HG03457 (cell line): ENCODE results near the gene COMT.

Source experiments
- ATAC-seq: cut with Tn5 transposase; IDR thresholded peaks from one replicate; pipeline ENCODE4 v1.9.1; 2021; ENCODE audit warnings: moderate number of reproducible peaks; ENCODE audit not compliant: unreplicated experiment

The COMT gene

GRCh38 chr22:19992481-19992911 is 50.9 kb downstream of the COMT start:
- no peak for ATAC-seq

GRCh38 chr22:19992921-19993355 is 51.4 kb downstream of the COMT start:
- no peak for ATAC-seq

GRCh38 chr22:19993926-19994325 is 52.4 kb downstream of the COMT start:
- no peak for ATAC-seq

- no peak for ATAC-seq
These were observed 53.5 kb downstream of the COMT start for GRCh38 chr22:19994851-19995610.

GRCh38 chr22:19995611-19996339 is 54.2 kb downstream of the COMT start:
- ATAC-seq = no peak

- ATAC-seq = no peak
These were observed 55.3 kb downstream of the COMT start for GRCh38 chr22:19996694-19997384.

- no peak for ATAC-seq
These were observed 56.1 kb downstream of the COMT start for GRCh38 chr22:19997561-19998231.

- no peak for ATAC-seq
These were observed 56.8 kb downstream of the COMT start for GRCh38 chr22:19998232-19998951.

- ATAC-seq = no peak
These were observed 57.6 kb downstream of the COMT start for GRCh38 chr22:19998991-19999820.

- no peak for ATAC-seq
These were observed 58.9 kb downstream of the COMT start for GRCh38 chr22:20000246-20001081.

GRCh38 chr22:20001082-20001638 is 59.6 kb downstream of the COMT start:
- ATAC-seq = no peak

GRCh38 chr22:20002128-20002527 is 60.6 kb downstream of the COMT start:
- no peak for ATAC-seq

GRCh38 chr22:20002636-20003035 is 61.1 kb downstream of the COMT start:
- ATAC-seq = no peak

GRCh38 chr22:20003304-20003703 is 61.7 kb downstream of the COMT start:
- no peak for ATAC-seq

GRCh38 chr22:20004464-20004863 is 62.9 kb downstream of the COMT start:
- ATAC-seq = no peak

GRCh38 chr22:20008221-20008995 is 66.8 kb downstream of the COMT start:
- no peak for ATAC-seq

- ATAC-seq = no peak
These were observed 67.5 kb downstream of the COMT start for GRCh38 chr22:20009018-20009491.
